HCT116 (cell line): ENCODE measurements around the gene RPS13. TPM values are rescaled to one million over a fixed set of nuclear protein-coding genes. Genes with fewer than 3 reads are reported as not detected.

ENCODE experiments used
- ATAC-seq: fragments of 200-7000 bp; cut with Tn5 transposase; 2 replicates; pipeline ENCODE4 v1.9.1; 2020; ENCODE audit warnings: mild to moderate bottlenecking, moderate library complexity
- BruUV-seq: library from RNA; stranded (reverse); fragments of 400-500 nt; replicated peaks from 2 replicates; lab custom pipeline; 2021; lab: Mats Ljungman, UMichigan
- CTCF ChIA-PET: fragments of 300-600 bp; sonication (Branson Sonifier 250); formaldehyde crosslinking; loops from one replicate; lab custom pipeline; 2021; ENCODE audit warnings: antibody characterized with exemption; lab: Charles Lee
- POLR2A ChIA-PET: fragments of 300-600, 350-600 bp; sonication (Branson Sonifier 250); formaldehyde crosslinking; loops from one replicate; lab custom pipeline; 2021; ENCODE audit warnings: antibody characterized with exemption; lab: Charles Lee
- RAD21 ChIA-PET, 2 experiments: fragments of 300-600 bp; sonication (Branson Sonifier 250); formaldehyde crosslinking; loops; one replicate each; lab custom pipeline; 2023; ENCODE audit warnings: low total read pairs in 2 of 2; ENCODE audit not compliant: uncharacterized antibody in 2 of 2, unreplicated experiment in 2 of 2, low non-redundant PET in 1 of 2; lab: Charles Lee
- DNase-seq: peaks from one replicate; pipeline ENCODE4 v3.0.0-alpha.2; 2010; ENCODE audit warnings: low read depth, low spot score
- H2AFZ ChIP-seq: fragments of 200-600 bp; shearing (Covaris generic), sonication (generic); 2 replicates; pipeline ENCODE4 v1.6.1; 2017; ENCODE audit warnings: low read depth, mixed run types, mixed read lengths, antibody characterized with exemption, low read length; ENCODE audit not compliant: poor library complexity, severe bottlenecking
- H3K27ac ChIP-seq: 2 replicates; pipeline ENCODE4 v1.5.1; 2012; ENCODE audit warnings: low read depth, low read length
- H3K27me3 ChIP-seq: fragments of 200-600 bp; sonication (generic); 2 replicates; pipeline ENCODE4 v1.6.1; 2016; ENCODE audit warnings: mixed run types, low read length, mixed read lengths; ENCODE audit not compliant: insufficient read depth
- H3K36me3 ChIP-seq, 2 experiments: fragments of 200-500 bp in 1 of 2; fragments of 200-600 bp in 1 of 2; sonication (Bioruptor generic) in 1 of 2; sonication (generic) in 1 of 2; 2 replicates each; pipeline versions ENCODE4 v1.5.1 to v1.6.1; 2014 to 2016; ENCODE audit warnings: low read length in 2 of 2, inconsistent platforms in 1 of 2, mixed read lengths in 1 of 2, mixed run types in 1 of 2; ENCODE audit not compliant: insufficient read depth in 2 of 2, control insufficient read depth in 1 of 2
- H3K4me1 ChIP-seq, 2 experiments: fragments of 200-600 bp in 1 of 2; sonication (generic) in 1 of 2; 2 replicates each; pipeline versions ENCODE4 v1.5.1 to v1.6.1; 2012 to 2017; ENCODE audit warnings: low read length in 2 of 2, inconsistent platforms in 1 of 2, mild to moderate bottlenecking in 1 of 2, mixed read lengths in 1 of 2, mixed run types in 1 of 2, moderate library complexity in 1 of 2; ENCODE audit not compliant: insufficient read depth in 2 of 2, control insufficient read depth in 1 of 2
- H3K4me2 ChIP-seq: fragments of 200-600 bp; sonication (generic); 2 replicates; pipeline ENCODE4 v1.6.1; 2017; ENCODE audit warnings: mixed run types, low read length, mixed read lengths
- H3K4me3 ChIP-seq, 2 experiments: fragments of 200-600 bp in 1 of 2; sonication (generic) in 1 of 2; replicated peaks in 1 of 2; 2 replicates each; pipeline ENCODE4 v1.5.1; 2011 to 2016; ENCODE audit warnings: low read length in 2 of 2, control low read depth in 1 of 2, low read depth in 1 of 2, mild to moderate bottlenecking in 1 of 2, mixed read lengths in 1 of 2, mixed run types in 1 of 2
- H3K79me2 ChIP-seq: fragments of 200-600 bp; sonication (generic); 2 replicates; pipeline ENCODE4 v1.6.1; 2017; ENCODE audit warnings: mild to moderate bottlenecking, mixed run types, low read length, moderate library complexity, mixed read lengths; ENCODE audit not compliant: insufficient read depth
- H3K9ac ChIP-seq: fragments of 200-600 bp; sonication (generic); 2 replicates; pipeline ENCODE4 v1.6.1; 2016; ENCODE audit warnings: low read length, mixed read lengths
- H3K9me2 ChIP-seq: fragments of 200-600 bp; sonication (generic), shearing (Covaris generic); 2 replicates; pipeline ENCODE4 v1.6.1; 2017; ENCODE audit warnings: mixed run types, mild to moderate bottlenecking, moderate library complexity; ENCODE audit not compliant: insufficient read depth
- H3K9me3 ChIP-seq, 2 experiments: fragments of 200-500 bp in 1 of 2; fragments of 200-600 bp in 1 of 2; sonication (Bioruptor generic) in 1 of 2; sonication (generic) in 1 of 2; 2 replicates each; pipeline ENCODE4 v1.6.1; 2014 to 2017; ENCODE audit warnings: low read length in 2 of 2, mixed read lengths in 2 of 2, inconsistent platforms in 1 of 2, low read depth in 1 of 2, mild to moderate bottlenecking in 1 of 2, mixed run types in 1 of 2, moderate library complexity in 1 of 2; ENCODE audit not compliant: control insufficient read depth in 1 of 2, insufficient read depth in 1 of 2
- H4K20me1 ChIP-seq: fragments of 200-600 bp; sonication (generic), shearing (Covaris generic); 2 replicates; pipeline ENCODE4 v1.6.1; 2017; ENCODE audit warnings: mixed run types, mild to moderate bottlenecking, moderate library complexity; ENCODE audit not compliant: insufficient read depth
- ATF3 ChIP-seq: IDR thresholded peaks from 2 replicates; pipeline ENCODE4 v1.6.1; 2012
- CBX3 ChIP-seq: IDR thresholded peaks from 2 replicates; pipeline ENCODE4 v1.6.1; 2012; ENCODE audit warnings: low read depth
- CEBPB ChIP-seq: IDR thresholded peaks from 2 replicates; pipeline ENCODE4 v1.6.1; 2012; ENCODE audit warnings: low read depth
- CTCF ChIP-seq, 3 experiments: fragments of 200-600 bp in 1 of 3; sonication (generic) in 1 of 3; IDR thresholded peaks in 2 of 3; conservative IDR thresholded peaks in 1 of 3; 2 replicates each; pipeline ENCODE4 v1.5.1; 2012 to 2017; ENCODE audit warnings: low read depth in 2 of 3, low read length in 2 of 3, antibody characterized with exemption in 1 of 3, borderline replicate concordance in 1 of 3, control low read depth in 1 of 3, mild to moderate bottlenecking in 1 of 3, mixed read lengths in 1 of 3, mixed run types in 1 of 3, moderate library complexity in 1 of 3; ENCODE audit not compliant: insufficient read depth in 1 of 3
- ELF1 ChIP-seq: IDR thresholded peaks from 2 replicates; pipeline ENCODE4 v1.6.1; 2012; ENCODE audit warnings: low read depth, borderline replicate concordance
- EZH2 ChIP-seq: fragments of 200-600 bp; sonication (generic); IDR thresholded peaks from 2 replicates; pipeline ENCODE4 v1.6.1; 2017; ENCODE audit warnings: antibody characterized with exemption, mixed run types
- EZH2phosphoT487 ChIP-seq: fragments of 200-600 bp; IDR thresholded peaks from 2 replicates; pipeline ENCODE4 v1.6.1; 2018; ENCODE audit warnings: antibody characterized with exemption, borderline replicate concordance
- FOSL1 ChIP-seq: IDR thresholded peaks from 2 replicates; pipeline ENCODE4 v1.6.1; 2012; ENCODE audit warnings: low read depth
- POLR2A ChIP-seq: IDR thresholded peaks from 2 replicates; pipeline ENCODE4 v1.7.0; 2011; ENCODE audit warnings: borderline replicate concordance; ENCODE audit not compliant: insufficient read depth, insufficient read length; ENCODE audit errors: extremely low read depth
- POLR2AphosphoS5 ChIP-seq: IDR thresholded peaks from 2 replicates; pipeline ENCODE4 v1.6.1; 2011; ENCODE audit warnings: mild to moderate bottlenecking, low read depth, low read length, moderate library complexity
- RAD21 ChIP-seq: IDR thresholded peaks from 2 replicates; pipeline ENCODE4 v1.6.1; 2012; ENCODE audit warnings: low read depth, mild to moderate bottlenecking
- REST ChIP-seq: IDR thresholded peaks from 2 replicates; pipeline ENCODE4 v1.6.1; 2012; ENCODE audit warnings: low read depth
- SIN3A ChIP-seq: IDR thresholded peaks from 2 replicates; pipeline ENCODE4 v1.6.1; 2012; ENCODE audit warnings: low read depth
- SP1 ChIP-seq: IDR thresholded peaks from 2 replicates; pipeline ENCODE4 v1.6.1; 2012; ENCODE audit warnings: low read depth
- TCF7L2 ChIP-seq: IDR thresholded peaks from 2 replicates; pipeline ENCODE4 v1.7.0; 2011; ENCODE audit warnings: borderline replicate concordance, inconsistent platforms; ENCODE audit not compliant: insufficient read depth, insufficient read length; ENCODE audit errors: extremely low read depth
- YY1 ChIP-seq: IDR thresholded peaks from 2 replicates; pipeline ENCODE4 v1.6.1; 2011; ENCODE audit warnings: low read length, low read depth, moderate library complexity, mild to moderate bottlenecking; ENCODE audit not compliant: insufficient replicate concordance; ENCODE audit errors: extremely low read depth
- ZBTB33 ChIP-seq: IDR thresholded peaks from 2 replicates; pipeline ENCODE4 v1.6.1; 2011; ENCODE audit warnings: mild to moderate bottlenecking, low read length, moderate library complexity; ENCODE audit not compliant: insufficient replicate concordance; ENCODE audit errors: extremely low read depth
- ZFX ChIP-seq: fragments of 450-650 bp; IDR thresholded peaks from 2 replicates; pipeline ENCODE4 v1.6.1; 2017
- ZNF274 ChIP-seq: fragments of 200-500 bp; sonication (Bioruptor generic); IDR thresholded peaks from 2 replicates; pipeline ENCODE4 v1.6.1; 2014; ENCODE audit warnings: mild to moderate bottlenecking, low read depth, low read length, inconsistent platforms
- intact Hi-C: fragments of 100-400 bp; cut with micrococcal nuclease; formaldehyde crosslinking; loops from 2 replicates; pipeline ENCODE4 v1.10.0; 2022
- total RNA-seq: library from RNA; stranded (reverse); gene quantifications from one replicate; pipeline ENCODE4 v1.2.1, GENCODE V29; 2021; ENCODE audit not compliant: unreplicated experiment

The RPS13 gene
- total RNA-seq, 1 experiment from 2014 or later: 1,312 TPM

GRCh38 chr11:17098658-17099057 is 21.2 kb upstream of the RPS13 start:
- H3K4me3 ChIP-seq: no peak overlapping the region
- H4K20me1 ChIP-seq: no peaks in the 10 kb centered on the region
- POLR2A ChIA-PET: no interaction called here
- H3K36me3 ChIP-seq: peaks cover 16 to 32% of the 10 kb centered on the region in 2 experiments
- CTCF ChIA-PET: no interaction called here
- H2AFZ ChIP-seq: no peak overlapping the region
- no peaks in the 10 kb centered on the region for H3K4me1 ChIP-seq
- DNase-seq: no peak
- intact Hi-C loops: no loop called here
- no peaks in the 10 kb centered on the region for H3K27me3 ChIP-seq
- TF ChIP-seq TCF7L2: no peak
- no peak for TF ChIP-seq REST
- TF ChIP-seq FOSL1: no peak
- no peak for TF ChIP-seq CBX3
- TF ChIP-seq EZH2: no peak
- no peak for TF ChIP-seq SIN3A
- no peak for TF ChIP-seq SP1
- TF ChIP-seq ELF1: no peak
- TF ChIP-seq YY1: no peak
- TF ChIP-seq CEBPB: no peak
- TF ChIP-seq CTCF (IDR thresholded peaks at IDR 0.05 in 2 of 3, conservative IDR thresholded peaks at IDR 0.05 in 1 of 3; ENCODE audit: borderline replicate concordance in 1 of 3, insufficient read depth in 1 of 3, low read depth in 2 of 3, low read length in 2 of 3): no peak
- no peak for TF ChIP-seq EZH2phosphoT487
- TF ChIP-seq ATF3: no peak
- TF ChIP-seq RAD21: no peak
- no peak for TF ChIP-seq POLR2A
- TF ChIP-seq ZBTB33: no peak
- no peak for TF ChIP-seq ZNF274
- TF ChIP-seq ZFX: no peak
- no peak for TF ChIP-seq POLR2AphosphoS5
- TF ChIP-seq, all 23 proteins: peak for 0
- no peak overlapping the region for H3K4me2 ChIP-seq
- RAD21 ChIA-PET: no interaction called here
- no TSS peak for BruUV-seq
- ATAC-seq: no peak
- H3K9me2 ChIP-seq: no peaks in the 10 kb centered on the region
- no peaks in the 10 kb centered on the region for H3K79me2 ChIP-seq
- no peak overlapping the region for H3K9ac ChIP-seq
- no peak overlapping the region for H3K27ac ChIP-seq
- H3K9me3 ChIP-seq: no peaks in the 10 kb centered on the region
